ENCODE results near the gene GNB3. TPM values are rescaled to one million over a fixed set of nuclear protein-coding genes. Genes with fewer than 3 reads are reported as not detected.
"Not testable (repeated sequence)": the region's sequence is repeated elsewhere in the genome, so short reads cannot be mapped to it uniquely, and the experiment has no call there.

Gene GNB3
- total RNA-seq, 4 donors from 2014 or later = 0.39 to 3.0 (median 2.1) TPM

DNA sequence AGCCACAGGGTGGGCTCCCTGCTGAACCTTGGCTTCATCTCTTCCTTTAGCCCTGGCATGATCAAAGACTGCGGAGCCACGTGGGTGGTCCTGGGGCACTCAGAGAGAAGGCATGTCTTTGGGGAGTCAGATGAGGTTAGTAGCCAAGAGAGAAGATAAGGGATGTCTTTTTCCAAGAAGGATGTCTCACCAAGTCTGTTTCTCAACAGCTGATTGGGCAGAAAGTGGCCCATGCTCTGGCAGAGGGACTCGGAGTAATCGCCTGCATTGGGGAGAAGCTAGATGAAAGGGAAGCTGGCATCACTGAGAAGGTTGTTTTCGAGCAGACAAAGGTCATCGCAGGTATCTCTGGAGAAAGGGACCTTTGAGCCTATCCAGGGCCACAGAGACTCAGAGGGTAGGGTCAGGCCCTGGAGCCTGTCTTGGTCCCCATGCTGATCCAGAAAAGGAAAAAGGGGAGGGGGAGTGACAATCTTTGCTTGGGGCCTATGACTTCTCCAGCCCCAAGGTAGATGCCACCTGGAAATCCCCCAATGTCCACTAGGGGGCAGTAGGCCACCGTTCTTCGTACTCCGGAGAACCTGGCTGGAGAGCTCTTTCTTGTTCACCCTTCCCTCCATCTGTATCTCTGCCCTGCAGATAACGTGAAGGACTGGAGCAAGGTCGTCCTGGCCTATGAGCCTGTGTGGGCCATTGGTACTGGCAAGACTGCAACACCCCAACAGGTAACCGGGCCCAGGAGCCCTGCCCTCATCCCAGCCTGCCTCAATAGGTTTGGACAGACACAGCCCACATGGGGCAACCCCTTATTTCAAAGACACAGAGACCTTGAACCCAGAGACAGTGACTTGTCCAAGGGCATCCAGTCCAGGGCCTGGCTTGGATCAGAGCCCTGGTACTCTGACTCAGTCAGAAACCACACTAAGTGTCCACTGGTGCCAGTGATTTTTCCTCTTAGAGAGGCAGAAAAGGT lies 28.6 kb downstream of the GNB3 start:
- peak; percentile 81 to 85 for DNase-seq
- no peaks in the 10 kb centered on the region for H3K27me3 ChIP-seq
- peaks cover 18 to 20% of the 10 kb centered on the region in 2 donors for H3K36me3 ChIP-seq
- H3K27ac ChIP-seq = peak overlapping the region in 2 of 3 donors; percentile 84 to 98
- TF ChIP-seq POLR2A (IDR thresholded peaks at IDR 0.05) = no peak
- TF ChIP-seq CTCF (IDR thresholded peaks at IDR 0.05) = peak; percentile 78 to 98 (median 88)
- no peak overlapping the region for H3K4me3 ChIP-seq (replicated peaks in 1 of 3)
- intact Hi-C loops (cut with DNase I) = loop anchor here (2.0 to 5.0 kb wide), 3 partner anchors 43 to 98 kb away; partner anchors contain the start of gene ENO2
- WGBS, 2 donors = 35 to 36% methylated on average over 12 of the region's 12 CpGs
- H3K4me1 ChIP-seq = peaks cover 26 to 42% of the 10 kb centered on the region in 2 donors
- no peaks in the 10 kb centered on the region for H3K9me3 ChIP-seq

GRCh38 chr12:6870304-6870703 lies 29.6 kb downstream of the GNB3 start:
- not testable (repeated sequence) for H3K9me3 ChIP-seq; H3K4me3 ChIP-seq (replicated peaks in 1 of 3); H3K27ac ChIP-seq; DNase-seq; H3K27me3 ChIP-seq
- Histone ChIP-seq H3K4me1 (peaks cover 26 to 42% of the 10 kb centered on the region in 2 donors), H3K36me3 (peaks cover 12 to 15% of the 10 kb centered on the region in 2 donors)
- WGBS, 2 donors = 77 to 80% methylated on average over 4 of the region's 4 CpGs
- intact Hi-C loops (cut with DNase I) = loop anchor here (5.0 kb wide), 2 partner anchors 42 to 97 kb away; partner anchors contain the start of gene ENO2

DNA sequence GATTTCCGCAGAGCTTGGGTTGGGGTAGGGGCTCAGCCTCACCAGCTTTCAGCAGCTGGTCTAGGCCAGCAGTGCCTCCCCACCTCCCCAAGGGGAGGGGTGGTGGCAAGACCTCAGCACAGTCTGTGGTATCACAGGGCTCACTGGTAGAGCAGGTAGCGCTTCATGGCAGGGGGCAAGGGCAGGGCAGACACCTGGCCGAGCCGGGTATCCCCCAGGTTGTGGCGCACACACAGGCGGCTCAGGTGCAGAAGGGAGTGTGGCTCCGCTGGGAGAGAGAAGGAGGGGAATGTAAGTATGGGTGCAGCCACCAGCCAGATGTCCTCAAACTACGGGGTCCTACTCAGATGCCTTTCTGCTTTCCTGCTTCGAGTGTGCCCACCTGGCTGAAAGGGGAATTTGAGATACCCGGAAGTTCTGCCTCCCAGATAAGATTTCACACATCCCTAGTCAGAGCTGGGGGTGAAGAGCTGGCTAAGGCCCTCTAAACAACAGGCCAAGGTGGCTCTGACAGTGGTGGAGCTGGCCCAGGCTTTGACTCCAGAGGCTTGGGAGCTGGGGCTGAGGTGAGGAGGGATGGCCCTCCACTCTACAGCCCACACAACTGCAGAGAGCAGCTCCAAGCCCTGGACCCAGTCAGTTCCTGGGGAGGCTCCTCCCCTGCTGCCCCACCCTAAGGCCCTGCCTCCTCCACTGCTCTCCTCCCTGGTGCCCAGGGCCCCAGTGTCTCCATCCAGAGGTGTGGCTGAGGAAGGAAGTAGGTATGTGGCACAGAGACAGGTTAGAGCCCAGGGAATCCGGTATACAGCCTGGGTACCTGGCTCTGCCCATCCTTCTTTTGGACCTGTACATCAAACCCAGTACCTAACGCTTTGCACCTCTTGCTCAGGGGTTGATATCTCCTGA lies 30.6 kb downstream of the GNB3 start:
- no peak for TF ChIP-seq CTCF (IDR thresholded peaks at IDR 0.05)
- no peak for TF ChIP-seq POLR2A (IDR thresholded peaks at IDR 0.05)
- 76 to 79% methylated on average over 7 to 12 of the region's 12 CpGs for WGBS, 2 donors
- peaks cover 12 to 14% of the 10 kb centered on the region in 2 donors for H3K36me3 ChIP-seq
- peak overlapping the region in 1 of 3 donors; percentile 66 for H3K4me3 ChIP-seq (replicated peaks in 1 of 3)
- peaks cover 26 to 42% of the 10 kb centered on the region in 2 donors for H3K4me1 ChIP-seq
- no peaks in the 10 kb centered on the region for H3K27me3 ChIP-seq
- intact Hi-C loops (cut with DNase I) = loop anchor here (5.0 kb wide), 2 partner anchors 41 to 96 kb away; partner anchors contain the start of gene ENO2
- DNase-seq = no peak
- no peaks in the 10 kb centered on the region for H3K9me3 ChIP-seq
- peak overlapping the region in 1 of 3 donors; percentile 53 for H3K27ac ChIP-seq

GRCh38 chr12:6872073-6873048 lies 31.6 kb downstream of the GNB3 start:
- no peaks in the 10 kb centered on the region for H3K27me3 ChIP-seq
- intact Hi-C loops (cut with DNase I) = loop anchor here (5.0 kb wide), 2 partner anchors 40 to 95 kb away; partner anchors contain the start of gene ENO2
- TF ChIP-seq POLR2A (IDR thresholded peaks at IDR 0.05) = no peak
- TF ChIP-seq CTCF (IDR thresholded peaks at IDR 0.05) = peak; percentile 67 to 99 (median 88)
- peak; percentile 84 to 89 for DNase-seq
- H3K9me3 ChIP-seq = no peaks in the 10 kb centered on the region
- H3K36me3 ChIP-seq = peaks cover 12 to 14% of the 10 kb centered on the region in 2 donors
- H3K4me1 ChIP-seq = peaks cover 22 to 38% of the 10 kb centered on the region in 2 donors
- H3K4me3 ChIP-seq (replicated peaks in 1 of 3) = peak overlapping the region; percentile 45 to 81 (median 66)
- 0 to 2% methylated on average over 16 to 17 of the region's 40 CpGs for WGBS, 2 donors
- peak overlapping the region; percentile 31 to 87 (median 53) for H3K27ac ChIP-seq

Measured in thyroid gland (tissue), 4 donors.